Neural progenitor cell (in vitro differentiated cells): ENCODE measurements around the gene ACOT7. TPM values are rescaled to one million over a fixed set of nuclear protein-coding genes. Genes with fewer than 3 reads are reported as not detected.
A peak's percentile ranks its signal among the peaks of the same experiment; 100 is the strongest.

Experiments
- DNase-seq: peaks from one replicate; pipeline ENCODE4 v3.0.0-alpha.2; 2016; ENCODE audit warnings: low spot score
- H2AFZ ChIP-seq: fragments of 200-600 bp; sonication (generic); replicated peaks from 2 replicates; pipeline ENCODE4 v1.6.1; 2016; ENCODE audit warnings: antibody characterized with exemption
- H3F3A ChIP-seq: fragments of 200-600 bp; sonication (generic); 2 replicates; pipeline ENCODE4 v1.6.1; 2016; ENCODE audit warnings: antibody characterized with exemption, low read depth
- H3K27ac ChIP-seq: fragments of 200-600 bp; sonication (generic); 2 replicates; pipeline ENCODE4 v1.5.1; 2016; ENCODE audit warnings: mild to moderate bottlenecking
- H3K27me3 ChIP-seq: fragments of 200-600 bp; sonication (generic); 2 replicates; pipeline ENCODE4 v1.6.1; 2016; ENCODE audit warnings: mild to moderate bottlenecking, moderate library complexity
- H3K36me3 ChIP-seq: fragments of 200-600 bp; sonication (generic); 2 replicates; pipeline ENCODE4 v1.5.1; 2016
- H3K4me1 ChIP-seq: fragments of 200-600 bp; sonication (generic); 2 replicates; pipeline ENCODE4 v1.6.1; 2016; ENCODE audit warnings: mixed run types
- H3K4me2 ChIP-seq: fragments of 200-600 bp; sonication (generic); 2 replicates; pipeline ENCODE4 v1.6.1; 2016
- H3K4me3 ChIP-seq: fragments of 200-600 bp; sonication (generic); 2 replicates; pipeline ENCODE4 v1.5.1; 2016
- H3K79me2 ChIP-seq: fragments of 200-600 bp; sonication (generic); 2 replicates; pipeline ENCODE4 v1.6.1; 2016; ENCODE audit warnings: low read depth
- H3K9ac ChIP-seq: fragments of 200-600 bp; sonication (generic); 2 replicates; pipeline ENCODE4 v1.6.1; 2016
- H3K9me3 ChIP-seq: fragments of 200-600 bp; sonication (generic); 2 replicates; pipeline ENCODE4 v1.5.1; 2016; ENCODE audit warnings: low read depth
- H4K20me1 ChIP-seq: fragments of 200-600 bp; sonication (generic); 2 replicates; pipeline ENCODE4 v1.6.1; 2016; ENCODE audit warnings: low read depth
- H3K27ac Mint-ChIP-seq: 3 replicates; pipeline ENCODE4 v1.8.0; 2021; ENCODE audit warnings: mixed read lengths
- H3K27me3 Mint-ChIP-seq: 2 replicates; pipeline ENCODE4 v1.8.0; 2022; ENCODE audit warnings: low read depth, mild to moderate bottlenecking, inconsistent platforms, moderate library complexity, mixed read lengths; ENCODE audit not compliant: insufficient read depth
- H3K36me3 Mint-ChIP-seq: 3 replicates; pipeline ENCODE4 v1.8.0; 2021; ENCODE audit warnings: mixed read lengths
- H3K4me1 Mint-ChIP-seq: 3 replicates; pipeline ENCODE4 v1.8.0; 2021; ENCODE audit warnings: mixed read lengths
- H3K4me3 Mint-ChIP-seq: 3 replicates; pipeline ENCODE4 v1.8.0; 2021; ENCODE audit warnings: mild to moderate bottlenecking, moderate library complexity, mixed read lengths
- H3K9me3 Mint-ChIP-seq: 3 replicates; pipeline ENCODE4 v1.8.0; 2020; ENCODE audit warnings: mixed read lengths
- CTCF ChIP-seq: fragments of 200-600 bp; sonication (generic); IDR thresholded peaks from 2 replicates; pipeline ENCODE4 v1.5.1; 2017; ENCODE audit warnings: antibody characterized with exemption, mild to moderate bottlenecking
- EZH2 ChIP-seq: fragments of 200-600 bp; sonication (generic); IDR thresholded peaks from 2 replicates; pipeline ENCODE4 v1.6.1; 2017; ENCODE audit warnings: antibody characterized with exemption, mild to moderate bottlenecking, moderate library complexity
- EZH2phosphoT487 ChIP-seq: fragments of 200-600 bp; sonication (generic); IDR thresholded peaks from 2 replicates; pipeline ENCODE4 v1.6.1; 2017; ENCODE audit warnings: antibody characterized with exemption
- total RNA-seq: library from RNA; depleted of rRNA; stranded (reverse); fragments of >200 nt; gene quantifications from 2 replicates; pipeline ENCODE4 v1.2.3, GENCODE V29; 2015; ENCODE audit warnings: low replicate concordance

ACOT7 gene
- total RNA-seq, 1 donor from 2014 or later: 19.6 TPM

DNA sequence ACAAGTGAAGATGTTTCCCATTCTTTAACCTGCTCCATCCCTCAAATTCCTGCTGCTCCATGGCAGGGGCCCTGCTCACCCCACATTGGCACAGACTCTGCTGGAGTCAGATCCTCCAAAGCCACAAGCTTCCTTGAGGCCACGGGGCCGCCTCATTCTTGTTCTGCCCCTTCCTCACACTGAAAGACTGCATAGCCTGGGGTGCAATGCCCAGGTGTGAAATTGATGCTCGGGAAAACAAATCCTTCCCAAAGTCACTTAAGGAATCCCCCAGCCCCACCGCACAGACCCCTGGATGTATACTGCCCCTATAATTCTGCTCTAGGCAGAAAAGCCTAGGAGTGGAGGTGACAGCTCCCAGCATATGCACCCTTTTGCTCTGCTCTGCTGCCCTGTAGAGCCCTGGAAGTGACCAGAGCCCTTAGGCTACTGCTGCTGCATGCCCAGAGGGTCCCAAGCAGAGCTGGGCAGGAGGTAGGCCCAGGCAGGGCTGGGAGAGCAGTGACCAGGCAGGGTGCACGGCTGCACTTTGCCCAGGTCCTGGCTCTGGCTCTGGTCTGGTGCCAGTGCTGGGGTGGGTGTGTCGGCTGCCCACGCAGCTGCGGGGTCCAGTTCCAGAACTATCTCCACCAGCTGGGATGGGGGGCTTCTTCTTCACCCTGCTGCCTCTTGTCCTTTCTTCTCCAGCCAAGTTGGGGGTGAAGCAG lies 24.5 kb upstream of the ACOT7 start:
- H3K79me2 ChIP-seq: no peaks in the 10 kb centered on the region
- H3K4me1 Mint-ChIP-seq: peaks cover 7% of the 10 kb centered on the region
- no peaks in the 10 kb centered on the region for H3K36me3 Mint-ChIP-seq
- peaks cover 25% of the 10 kb centered on the region for H3F3A ChIP-seq
- DNase-seq: no peak
- peaks cover 2% of the 10 kb centered on the region for H3K9me3 Mint-ChIP-seq
- no peak overlapping the region for H3K9ac ChIP-seq
- no peaks in the 10 kb centered on the region for H3K36me3 ChIP-seq
- no peaks in the 10 kb centered on the region for H3K9me3 ChIP-seq
- H3K27ac Mint-ChIP-seq: peak overlapping the region; percentile 88
- TF ChIP-seq EZH2: no peak
- TF ChIP-seq CTCF: no peak
- no peak for TF ChIP-seq EZH2phosphoT487
- peaks cover 98% of the 10 kb centered on the region for H3K27me3 ChIP-seq
- H4K20me1 ChIP-seq: peaks cover 40% of the 10 kb centered on the region
- peaks cover 24% of the 10 kb centered on the region for H3K4me1 ChIP-seq
- no peak overlapping the region for H3K27ac ChIP-seq
- H3K27me3 Mint-ChIP-seq: peaks cover 63% of the 10 kb centered on the region
- no peak overlapping the region for H3K4me2 ChIP-seq
- no peak overlapping the region for H2AFZ ChIP-seq
- H3K4me3 Mint-ChIP-seq: no peak overlapping the region
- H3K4me3 ChIP-seq: no peak overlapping the region

GRCh38 chr1:6416906-6417305 lies 23.3 kb upstream of the ACOT7 start:
- Mint-ChIP-seq H3K4me3 (no peak overlapping the region), H3K9me3 (peaks cover 2% of the 10 kb centered on the region), H3K4me1 (peaks cover 7% of the 10 kb centered on the region), H3K27ac (no peak overlapping the region), H3K27me3 (peaks cover 61% of the 10 kb centered on the region), H3K36me3 (no peaks in the 10 kb centered on the region)
- Histone ChIP-seq H3K27me3 (peaks cover 86% of the 10 kb centered on the region), H3K9ac (no peak overlapping the region), H3K36me3 (no peaks in the 10 kb centered on the region), H3K27ac (no peak overlapping the region), H3K4me2 (no peak overlapping the region), H4K20me1 (peaks cover 34% of the 10 kb centered on the region), H3K9me3 (no peaks in the 10 kb centered on the region), H3F3A (peaks cover 25% of the 10 kb centered on the region), H3K4me1 (peaks cover 24% of the 10 kb centered on the region), H3K4me3 (no peak overlapping the region), H3K79me2 (no peaks in the 10 kb centered on the region), H2AFZ (no peak overlapping the region)
- TF ChIP-seq CTCF (no peak), EZH2 (no peak), EZH2phosphoT487 (no peak)
- DNase-seq: no peak

DNA sequence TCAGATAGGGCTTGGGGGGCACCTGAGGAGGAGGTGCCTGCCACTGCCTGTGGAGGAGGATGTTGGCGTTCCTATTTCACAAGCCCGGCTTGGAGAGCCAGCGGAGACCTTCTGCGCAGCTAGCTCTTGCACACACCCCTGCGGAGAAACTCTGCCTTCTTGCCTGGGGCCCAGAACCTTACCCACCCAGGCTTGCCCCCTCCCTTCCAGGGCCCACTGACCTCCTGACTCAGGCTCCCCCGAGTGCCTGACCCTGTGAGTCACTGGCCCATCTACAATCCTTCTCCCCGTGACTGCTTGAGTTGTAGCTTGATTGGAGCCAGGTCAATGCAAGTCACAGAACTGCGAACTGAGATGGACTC lies 22.7 kb upstream of the ACOT7 start:
- Mint-ChIP-seq H3K4me3 (no peak overlapping the region), H3K9me3 (peaks cover 2% of the 10 kb centered on the region)

More for the DNA sequence above, 22.7 kb upstream of the ACOT7 start:
- TF ChIP-seq EZH2phosphoT487 (no peak), CTCF (no peak), EZH2 (no peak)
- H3K27ac Mint-ChIP-seq: no peak overlapping the region
- Histone ChIP-seq H3K9ac (no peak overlapping the region), H3K4me3 (no peak overlapping the region), H3K27ac (no peak overlapping the region), H2AFZ (no peak overlapping the region), H3F3A (peaks cover 21% of the 10 kb centered on the region), H3K79me2 (no peaks in the 10 kb centered on the region), H3K4me2 (no peak overlapping the region), H3K4me1 (peaks cover 23% of the 10 kb centered on the region), H3K36me3 (no peaks in the 10 kb centered on the region), H3K9me3 (no peaks in the 10 kb centered on the region), H3K27me3 (peaks cover 80% of the 10 kb centered on the region), H4K20me1 (peaks cover 29% of the 10 kb centered on the region)
- DNase-seq: peak; percentile 1
- H3K4me1 Mint-ChIP-seq: peaks cover 7% of the 10 kb centered on the region
- H3K27me3 Mint-ChIP-seq: peaks cover 55% of the 10 kb centered on the region
- no peaks in the 10 kb centered on the region for H3K36me3 Mint-ChIP-seq
